ENCODE data around the gene ADRA2B.
A peak's percentile ranks its signal among the peaks of the same experiment; 100 is the strongest.

- TF ChIP-seq CTCF (conservative IDR thresholded peaks at IDR 0.05; ENCODE audit: low read depth, low read length) = peak; percentile 68
- TF ChIP-seq EZH2 (IDR thresholded peaks at IDR 0.05; ENCODE audit: borderline replicate concordance, low read depth, low read length, poor library complexity, severe bottlenecking) = no peak
Observed at GRCh38 chr2:96116879-96117533, 635 bp upstream of the ADRA2B start.
